GM13976 (cell line): Measurements from ENCODE around the gene NHLRC4.
A peak's percentile ranks its signal among the peaks of the same experiment; 100 is the strongest.

Experiments
- DNase-seq: peaks from one replicate; pipeline ENCODE4 v3.0.0; 2012; ENCODE audit warnings: low spot score
- CTCF ChIP-seq: IDR thresholded peaks from 2 replicates; pipeline ENCODE4 v1.5.1; 2012; ENCODE audit warnings: borderline replicate concordance, mild to moderate bottlenecking; ENCODE audit not compliant: insufficient read depth; ENCODE audit errors: extremely low read depth, missing control alignments, control extremely low read depth
- in situ Hi-C: fragments of 300-500 bp; cut with MboI; formaldehyde crosslinking; loops from one replicate; pipeline ENCODE4 v1.12.0; 2022; ENCODE audit warnings: low sequenced_read_pairs, mixed read lengths, inconsistent platforms; ENCODE audit not compliant: unreplicated experiment

The NHLRC4 gene

GRCh38 chr16:577796-578195 lies 11.0 kb downstream of the NHLRC4 start:
- in situ Hi-C loops: no loop called here
- no peak for DNase-seq
- no peak for TF ChIP-seq CTCF

GRCh38 chr16:578232-578869 lies 11.5 kb downstream of the NHLRC4 start:
- no peak for TF ChIP-seq CTCF
- in situ Hi-C loops: no loop called here
- DNase-seq: no peak

GRCh38 chr16:578870-579405 lies 12.1 kb downstream of the NHLRC4 start:
- peak; percentile 95 for TF ChIP-seq CTCF
- DNase-seq: peak; percentile 84
- in situ Hi-C loops: no loop called here

GRCh38 chr16:580141-580945 lies 13.5 kb downstream of the NHLRC4 start:
- in situ Hi-C loops: no loop called here
- DNase-seq: no peak

GRCh38 chr16:580946-581498 lies 14.2 kb downstream of the NHLRC4 start:
- in situ Hi-C loops: no loop called here
- no peak for TF ChIP-seq CTCF
- DNase-seq: no peak

More at GRCh38 chr16:580141-580945, 13.5 kb downstream of the NHLRC4 start:
- no peak for TF ChIP-seq CTCF

GRCh38 chr16:582218-582613 lies 15.4 kb downstream of the NHLRC4 start:
- in situ Hi-C loops: no loop called here
- no peak for DNase-seq
- no peak for TF ChIP-seq CTCF
